ENCODE data around the gene LRGUK. TPM values are rescaled to one million over a fixed set of nuclear protein-coding genes. Genes with fewer than 3 reads are reported as not detected.

LRGUK gene
- total and polyA plus RNA-seq, 12 donors: 0.14 to 1.9 (median 0.53) TPM

- Histone ChIP-seq H3K4me3 (no peak overlapping the region), H3K36me3 (replicated peaks in 1 of 2) (no peaks in the 10 kb centered on the region), H3K9me3 (replicated peaks in 1 of 3) (no peaks in the 10 kb centered on the region), H3K27me3 (no peaks in the 10 kb centered on the region), H3K27ac (no peak overlapping the region), H3K4me1 (replicated peaks in 1 of 2) (no peaks in the 10 kb centered on the region)
- DNase-seq: no peak
- WGBS, 4 donors: 46 to 57% (median 50%) methylated on average over 5 of the region's 5 CpGs
- intact Hi-C loops (cut with DNase I): no loop called here
- TF ChIP-seq POLR2A (IDR thresholded peaks at IDR 0.05) (no peak), CTCF (IDR thresholded peaks at IDR 0.05) (no peak)
Observed at GRCh38 chr7:134276951-134277350, 149.8 kb downstream of the LRGUK start.

- TF ChIP-seq POLR2A (IDR thresholded peaks at IDR 0.05) (no peak), CTCF (IDR thresholded peaks at IDR 0.05) (no peak)
- intact Hi-C loops (cut with DNase I): no loop called here
- no peak for DNase-seq
- 70 to 81% (median 74%) methylated on average over 7 of the region's 7 CpGs for WGBS, 4 donors
- Histone ChIP-seq H3K4me1 (replicated peaks in 1 of 2) (no peaks in the 10 kb centered on the region), H3K36me3 (replicated peaks in 1 of 2) (no peaks in the 10 kb centered on the region), H3K27ac (no peak overlapping the region), H3K4me3 (no peak overlapping the region), H3K27me3 (peaks cover 7% of the 10 kb centered on the region), H3K9me3 (replicated peaks in 1 of 3) (no peaks in the 10 kb centered on the region)
Observed at GRCh38 chr7:134278502-134279153, 151.5 kb downstream of the LRGUK start.

GRCh38 chr7:134279336-134279735 lies 152.2 kb downstream of the LRGUK start:
- Histone ChIP-seq H3K4me1 (replicated peaks in 1 of 2) (no peaks in the 10 kb centered on the region), H3K27me3 (peaks cover 7% of the 10 kb centered on the region), H3K9me3 (replicated peaks in 1 of 3) (no peaks in the 10 kb centered on the region), H3K36me3 (replicated peaks in 1 of 2) (no peaks in the 10 kb centered on the region), H3K27ac (no peak overlapping the region), H3K4me3 (no peak overlapping the region)
- TF ChIP-seq CTCF (IDR thresholded peaks at IDR 0.05): no peak
- TF ChIP-seq POLR2A (IDR thresholded peaks at IDR 0.05): no peak
- intact Hi-C loops (cut with DNase I): no loop called here
- 68 to 77% (median 72%) methylated on average over 3 of the region's 3 CpGs for WGBS, 4 donors
- DNase-seq: no peak

- DNase-seq: no peak
- Histone ChIP-seq H3K4me1 (replicated peaks in 1 of 2) (no peaks in the 10 kb centered on the region), H3K27ac (no peak overlapping the region), H3K4me3 (no peak overlapping the region), H3K9me3 (replicated peaks in 1 of 3) (no peaks in the 10 kb centered on the region), H3K27me3 (peaks cover 7% of the 10 kb centered on the region), H3K36me3 (replicated peaks in 1 of 2) (no peaks in the 10 kb centered on the region)
- intact Hi-C loops (cut with DNase I): no loop called here
- TF ChIP-seq CTCF (IDR thresholded peaks at IDR 0.05) (no peak), POLR2A (IDR thresholded peaks at IDR 0.05) (no peak)
Observed at GRCh38 chr7:134279898-134280297, 152.8 kb downstream of the LRGUK start.
